ENCODE results near the gene GABRR3. TPM values are rescaled to one million over a fixed set of nuclear protein-coding genes. Genes with fewer than 3 reads are reported as not detected.

Gene GABRR3
- total RNA-seq, 2 experiments from 2014 or later = not detected

DNA sequence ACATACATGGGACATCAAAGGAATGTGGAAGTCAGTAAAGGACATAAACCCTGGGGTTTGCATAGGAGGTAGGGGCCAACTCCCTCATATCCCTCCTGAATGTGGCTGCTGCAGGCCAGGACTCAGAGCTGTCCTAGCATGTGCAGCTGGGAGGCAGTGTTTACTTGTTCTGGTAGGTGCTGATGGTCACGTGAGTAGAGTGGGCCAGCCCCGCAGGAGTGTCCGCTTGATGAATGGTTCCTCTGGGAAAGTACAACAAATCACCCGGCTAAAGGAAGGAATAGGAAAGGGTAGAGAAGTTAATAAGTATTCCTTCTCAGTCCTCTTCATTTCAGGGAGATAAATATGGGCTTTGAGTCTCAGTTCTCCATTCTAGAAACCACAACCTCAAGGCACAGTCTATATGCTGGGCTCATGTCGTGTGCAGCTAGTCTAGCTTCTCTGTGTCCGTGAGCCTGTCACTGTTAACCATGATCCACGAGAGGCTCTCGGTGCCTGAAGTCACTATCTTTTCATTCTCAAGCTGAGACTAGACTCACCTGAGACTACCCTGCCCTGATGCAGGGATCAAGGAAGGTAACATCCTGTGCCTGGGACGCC is 80.8 kb downstream of the GABRR3 start:
- CTCF ChIA-PET (ENCODE audit: unreplicated experiment) = no interaction called here
- H4K20me1 ChIP-seq (ENCODE audit: insufficient read depth, low read length) = no peaks in the 10 kb centered on the region
- no peak overlapping the region for H3K4me3 ChIP-seq (ENCODE audit: low read depth, low read length, poor library complexity, severe bottlenecking)
- no peak overlapping the region for H2AFZ ChIP-seq (ENCODE audit: low read length)
- BruUV-seq (replicated peaks) = no TSS peak
- no peak for DNase-seq (ENCODE audit: low spot score)
- intact Hi-C loops (cut with micrococcal nuclease; ENCODE audit: unreplicated experiment) = no loop called here
- H3K36me3 ChIP-seq (ENCODE audit: insufficient read depth, low read length) = peaks cover 93% of the 10 kb centered on the region
- H3K4me2 ChIP-seq (ENCODE audit: low read length) = no peak overlapping the region
- H3K9me3 ChIP-seq (ENCODE audit: low read length) = no peaks in the 10 kb centered on the region
- TF ChIP-seq, protein P1, sequence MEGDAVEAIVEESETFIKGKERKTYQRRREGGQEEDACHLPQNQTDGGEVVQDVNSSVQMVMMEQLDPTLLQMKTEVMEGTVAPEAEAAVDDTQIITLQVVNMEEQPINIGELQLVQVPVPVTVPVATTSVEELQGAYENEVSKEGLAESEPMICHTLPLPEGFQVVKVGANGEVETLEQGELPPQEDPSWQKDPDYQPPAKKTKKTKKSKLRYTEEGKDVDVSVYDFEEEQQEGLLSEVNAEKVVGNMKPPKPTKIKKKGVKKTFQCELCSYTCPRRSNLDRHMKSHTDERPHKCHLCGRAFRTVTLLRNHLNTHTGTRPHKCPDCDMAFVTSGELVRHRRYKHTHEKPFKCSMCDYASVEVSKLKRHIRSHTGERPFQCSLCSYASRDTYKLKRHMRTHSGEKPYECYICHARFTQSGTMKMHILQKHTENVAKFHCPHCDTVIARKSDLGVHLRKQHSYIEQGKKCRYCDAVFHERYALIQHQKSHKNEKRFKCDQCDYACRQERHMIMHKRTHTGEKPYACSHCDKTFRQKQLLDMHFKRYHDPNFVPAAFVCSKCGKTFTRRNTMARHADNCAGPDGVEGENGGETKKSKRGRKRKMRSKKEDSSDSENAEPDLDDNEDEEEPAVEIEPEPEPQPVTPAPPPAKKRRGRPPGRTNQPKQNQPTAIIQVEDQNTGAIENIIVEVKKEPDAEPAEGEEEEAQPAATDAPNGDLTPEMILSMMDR (conservative IDR thresholded peaks at IDR 0.05; ENCODE audit: low read length) = no peak
- no peak for TF ChIP-seq EZH2phosphoT487 (IDR thresholded peaks at IDR 0.05; ENCODE audit: borderline replicate concordance, low read depth, low read length)
- no peaks in the 10 kb centered on the region for H3K4me1 ChIP-seq (ENCODE audit: insufficient read depth, low read length, poor library complexity, severe bottlenecking)
- H3K79me2 ChIP-seq (ENCODE audit: insufficient read depth, low read depth, low read length) = no peaks in the 10 kb centered on the region
- H3K9me2 ChIP-seq (ENCODE audit: insufficient read depth, low read length) = no peaks in the 10 kb centered on the region
- POLR2A ChIA-PET = interaction anchor here (0.7 to 1.5 kb wide), 2 partner anchors 10 to 13 kb away, joined by 3 to 4 read pairs; no protein-coding TSS in a partner anchor
- H3K27ac ChIP-seq (ENCODE audit: low read depth, low read length, poor library complexity, severe bottlenecking) = no peak overlapping the region

DNA sequence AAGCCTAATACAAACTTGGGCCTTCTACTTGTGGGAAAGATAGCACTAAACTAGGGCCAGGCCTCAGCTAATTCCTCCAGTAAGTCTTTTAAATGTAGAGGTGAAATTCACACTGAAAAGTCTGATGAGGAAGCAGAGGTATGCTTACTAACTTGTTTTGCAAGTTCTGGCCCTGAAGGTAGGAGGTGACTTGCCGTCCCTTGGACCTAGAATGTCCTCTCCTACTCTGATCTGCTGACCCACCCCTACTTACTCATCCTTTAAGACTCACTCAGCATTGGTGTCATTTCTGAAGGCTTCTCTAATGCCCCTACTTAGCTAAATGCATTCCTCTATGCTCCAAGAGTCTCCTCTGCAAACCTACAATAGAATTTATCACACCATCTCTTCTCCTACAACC is 82.2 kb downstream of the GABRR3 start:
- Histone ChIP-seq H3K79me2 (ENCODE audit: insufficient read depth, low read depth, low read length) (no peaks in the 10 kb centered on the region), H4K20me1 (ENCODE audit: insufficient read depth, low read length) (no peaks in the 10 kb centered on the region), H3K4me2 (ENCODE audit: low read length) (no peak overlapping the region), H2AFZ (ENCODE audit: low read length) (no peak overlapping the region), H3K4me3 (ENCODE audit: low read depth, low read length, poor library complexity, severe bottlenecking) (no peak overlapping the region), H3K9me3 (ENCODE audit: low read length) (no peaks in the 10 kb centered on the region), H3K9me2 (ENCODE audit: insufficient read depth, low read length) (no peaks in the 10 kb centered on the region), H3K27ac (ENCODE audit: low read depth, low read length, poor library complexity, severe bottlenecking) (no peak overlapping the region), H3K4me1 (ENCODE audit: insufficient read depth, low read length, poor library complexity, severe bottlenecking) (no peaks in the 10 kb centered on the region), H3K36me3 (ENCODE audit: insufficient read depth, low read length) (peaks cover 93% of the 10 kb centered on the region)
- no peak for DNase-seq (ENCODE audit: low spot score)
- POLR2A ChIA-PET = interaction anchor here (1.0 kb wide), 1 partner anchor 59 kb away, joined by 3 read pairs; no protein-coding TSS in a partner anchor
- CTCF ChIA-PET (ENCODE audit: unreplicated experiment) = no interaction called here
- no TSS peak for BruUV-seq (replicated peaks)
- no peak for TF ChIP-seq EZH2phosphoT487 (IDR thresholded peaks at IDR 0.05; ENCODE audit: borderline replicate concordance, low read depth, low read length)
- TF ChIP-seq, protein P1 (conservative IDR thresholded peaks at IDR 0.05; ENCODE audit: low read length) = no peak
- intact Hi-C loops (cut with micrococcal nuclease; ENCODE audit: unreplicated experiment) = no loop called here

DNA sequence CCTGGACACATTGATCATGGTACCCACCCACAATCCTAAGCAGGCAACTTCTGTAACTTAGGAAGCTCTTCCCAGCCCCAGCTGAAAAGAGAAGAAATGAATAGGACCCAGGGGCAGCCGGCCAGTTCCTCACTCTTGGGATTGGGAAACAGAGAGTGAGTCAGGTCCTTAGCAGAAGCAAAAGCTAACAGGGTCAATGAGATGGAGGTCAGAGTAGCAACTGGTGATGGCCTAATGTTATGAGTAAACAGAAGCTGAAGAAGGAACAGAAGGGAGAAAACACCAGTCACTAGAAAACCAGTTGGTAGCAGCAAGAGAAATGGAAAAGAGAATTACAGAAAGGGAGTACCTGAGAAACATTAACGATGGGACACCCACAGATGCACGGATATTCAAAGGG is 82.8 kb downstream of the GABRR3 start:
- Histone ChIP-seq H2AFZ (ENCODE audit: low read length) (no peak overlapping the region), H3K79me2 (ENCODE audit: insufficient read depth, low read depth, low read length) (no peaks in the 10 kb centered on the region), H3K9me3 (ENCODE audit: low read length) (no peaks in the 10 kb centered on the region), H3K36me3 (ENCODE audit: insufficient read depth, low read length) (peaks cover 93% of the 10 kb centered on the region), H4K20me1 (ENCODE audit: insufficient read depth, low read length) (no peaks in the 10 kb centered on the region), H3K4me2 (ENCODE audit: low read length) (no peak overlapping the region), H3K9me2 (ENCODE audit: insufficient read depth, low read length) (no peaks in the 10 kb centered on the region), H3K4me3 (ENCODE audit: low read depth, low read length, poor library complexity, severe bottlenecking) (no peak overlapping the region), H3K4me1 (ENCODE audit: insufficient read depth, low read length, poor library complexity, severe bottlenecking) (no peaks in the 10 kb centered on the region), H3K27ac (ENCODE audit: low read depth, low read length, poor library complexity, severe bottlenecking) (no peak overlapping the region)
- no peak for DNase-seq (ENCODE audit: low spot score)
- BruUV-seq (replicated peaks) = no TSS peak
- ChIA-PET POLR2A (interaction anchor here (1.0 kb wide), 1 partner anchor 59 kb away, joined by 3 read pairs; no protein-coding TSS in a partner anchor), CTCF (ENCODE audit: unreplicated experiment) (no interaction called here)
- intact Hi-C loops (cut with micrococcal nuclease; ENCODE audit: unreplicated experiment) = no loop called here
- TF ChIP-seq, protein P1 (conservative IDR thresholded peaks at IDR 0.05; ENCODE audit: low read length) = no peak
- no peak for TF ChIP-seq EZH2phosphoT487 (IDR thresholded peaks at IDR 0.05; ENCODE audit: borderline replicate concordance, low read depth, low read length)
